CD4-positive, alpha-beta memory T cell (primary cell): ENCODE data around the gene SIK3. TPM values are rescaled to one million over a fixed set of nuclear protein-coding genes. Genes with fewer than 3 reads are reported as not detected.

ENCODE experiments used
- CTCF ChIA-PET: fragments of 350-600 bp; sonication (Branson Sonifier 250); formaldehyde crosslinking; loops from one replicate; lab custom pipeline; 2021; ENCODE audit warnings: inconsistent platforms; ENCODE audit not compliant: partially characterized antibody; lab: Charles Lee
- POLR2A ChIA-PET: fragments of 350-600 bp; sonication (Branson Sonifier 250); formaldehyde crosslinking; loops from one replicate; lab custom pipeline; 2021; ENCODE audit not compliant: partially characterized antibody; lab: Charles Lee
- DNase-seq, 5 donors: peaks; one replicate each; pipeline versions ENCODE4 v3.0.0 to v3.0.0-alpha.2; 2020 to 2022; ENCODE audit warnings: mixed read lengths in 1 of 5
- H3K27ac ChIP-seq: one replicate; pipeline ENCODE4 v1.7.0; 2013; ENCODE audit warnings: low read depth, low read length
- H3K27me3 ChIP-seq: 2 replicates; pipeline ENCODE4 v1.7.0; 2013; ENCODE audit warnings: mild to moderate bottlenecking, low read length, moderate library complexity; ENCODE audit not compliant: insufficient read depth
- H3K36me3 ChIP-seq: 2 replicates; pipeline ENCODE4 v1.7.0; 2013; ENCODE audit warnings: mild to moderate bottlenecking, low read length, moderate library complexity; ENCODE audit not compliant: insufficient read depth
- H3K4me1 ChIP-seq: 2 replicates; pipeline ENCODE4 v1.7.0; 2013; ENCODE audit warnings: mild to moderate bottlenecking, low read length, moderate library complexity; ENCODE audit not compliant: insufficient read depth
- H3K4me3 ChIP-seq, 2 donors: one replicate each; pipeline ENCODE4 v1.7.0; 2013; ENCODE audit warnings: low read length in 2 of 2, mild to moderate bottlenecking in 1 of 2
- H3K9me3 ChIP-seq, 2 donors: one replicate each; pipeline ENCODE4 v1.7.0; 2013; ENCODE audit warnings: low read length in 2 of 2, control low read depth in 1 of 2; ENCODE audit not compliant: control insufficient read depth in 1 of 2
- H3K27ac Mint-ChIP-seq, 7 donors: one replicate each; pipeline ENCODE4 v1.8.0; 2020 to 2021; ENCODE audit warnings: mixed read lengths in 7 of 7, mild to moderate bottlenecking in 6 of 7, inconsistent platforms in 3 of 7, moderate library complexity in 3 of 7
- H3K27me3 Mint-ChIP-seq, 2 donors: one replicate each; pipeline ENCODE4 v1.8.0; 2020 to 2021; ENCODE audit warnings: mixed read lengths in 2 of 2
- H3K36me3 Mint-ChIP-seq, 2 donors: one replicate each; pipeline ENCODE4 v1.8.0; 2020 to 2021; ENCODE audit warnings: mixed read lengths in 2 of 2, inconsistent platforms in 1 of 2, mild to moderate bottlenecking in 1 of 2
- H3K4me1 Mint-ChIP-seq, 4 donors: one replicate each; pipeline ENCODE4 v1.8.0; 2020 to 2021; ENCODE audit warnings: mixed read lengths in 4 of 4, mild to moderate bottlenecking in 1 of 4
- H3K4me3 Mint-ChIP-seq, 8 donors: one replicate each; pipeline ENCODE4 v1.8.0; 2020 to 2021; ENCODE audit warnings: mixed read lengths in 8 of 8, mild to moderate bottlenecking in 7 of 8, moderate library complexity in 6 of 8, inconsistent platforms in 3 of 8
- H3K9me3 Mint-ChIP-seq, 8 donors: one replicate each; pipeline ENCODE4 v1.8.0; 2020 to 2021; ENCODE audit warnings: mixed read lengths in 8 of 8, mild to moderate bottlenecking in 5 of 8, inconsistent platforms in 3 of 8, moderate library complexity in 1 of 8
- intact Hi-C: fragments of 100-400 bp; cut with micrococcal nuclease; formaldehyde crosslinking; loops from one replicate; pipeline ENCODE4 v1.15.1; 2023
- polyA plus RNA-seq, 2 donors: library from polyadenylated mRNA; unstranded; fragments of 300-500 nt; fragmentation: Illumina TruSeq; gene quantifications; one replicate each; pipeline ENCODE4 v1.2.3, GENCODE V29; 2021
- total RNA-seq, 2 experiments: library from RNA; stranded (reverse); gene quantifications; one replicate each; pipeline ENCODE4 v1.2.3, GENCODE V29; 2021

The SIK3 gene
- total and polyA plus RNA-seq, 4 experiments from 2014 or later = 9.7 to 97.5 (median 62.5) TPM

DNA sequence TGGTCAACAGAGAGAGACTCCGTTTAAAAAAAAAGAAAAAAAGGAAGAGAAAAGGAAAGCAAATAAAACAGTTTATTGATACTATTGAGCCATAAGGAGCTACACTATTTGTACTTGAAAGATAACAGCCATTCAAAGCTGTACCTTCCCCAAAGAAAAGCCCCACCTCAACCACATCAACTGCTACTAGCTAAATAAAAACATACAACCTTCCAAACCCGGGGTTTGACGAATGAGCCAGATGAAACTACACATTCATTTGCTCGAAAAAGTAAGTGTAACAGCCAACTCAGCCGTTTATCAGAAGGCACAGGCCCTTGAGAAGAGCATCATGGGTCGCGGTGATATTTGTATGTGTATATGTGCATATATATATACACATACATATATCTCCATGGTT is 78.4 kb downstream of the SIK3 start:
- H3K9me3 ChIP-seq = no peaks in the 10 kb centered on the region
- Mint-ChIP-seq H3K36me3 (peaks cover 0 to 4% of the 10 kb centered on the region in 2 donors), H3K4me1 (peaks cover 43 to 65% (median 54%) of the 10 kb centered on the region in 4 donors), H3K4me3 (peak overlapping the region in 6 of 8 donors; percentile 9 to 73 (median 30)), H3K9me3 (no peaks in the 10 kb centered on the region), H3K27ac (peak overlapping the region; percentile 29 to 89 (median 40)), H3K27me3 (no peaks in the 10 kb centered on the region)
- no peak overlapping the region for H3K4me3 ChIP-seq
- H3K27me3 ChIP-seq = no peaks in the 10 kb centered on the region
- no peak overlapping the region for H3K27ac ChIP-seq
- DNase-seq = peak in 1 of 5 donors; percentile 22
- H3K36me3 ChIP-seq = peaks cover 4% of the 10 kb centered on the region
- CTCF ChIA-PET = interaction anchor here (0.6 to 1.3 kb wide), 4 partner anchors 9 to 184 kb away, joined by 3 to 4 read pairs (median 3); no protein-coding TSS in a partner anchor
- peaks cover 62% of the 10 kb centered on the region for H3K4me1 ChIP-seq
- POLR2A ChIA-PET = interaction anchor here (1.8 kb wide), 1 partner anchor 89 kb away, joined by 4 read pairs; no protein-coding TSS in a partner anchor
- intact Hi-C loops = loop anchor here (5.0 kb wide), 1 partner anchor 93 kb away; no protein-coding TSS in a partner anchor

DNA sequence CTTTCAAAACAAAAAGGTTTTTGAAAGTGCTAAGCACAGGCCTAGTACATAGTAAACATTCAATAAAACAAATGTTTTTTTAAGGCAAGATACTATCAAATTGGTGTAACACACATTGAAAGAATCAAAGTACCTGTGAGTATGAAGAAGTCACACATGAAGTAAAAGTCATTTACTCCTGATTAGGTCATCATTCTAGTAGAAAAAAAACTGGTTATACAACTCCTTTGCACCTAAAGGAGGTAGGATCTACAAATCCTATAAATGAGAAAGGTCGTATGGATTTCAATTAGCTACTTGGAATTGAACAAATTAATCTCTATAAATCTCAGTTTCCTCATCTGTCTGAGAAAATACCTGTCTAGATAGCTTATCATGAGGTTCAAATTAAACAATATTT is 80.8 kb downstream of the SIK3 start:
- no peak for DNase-seq
- Histone ChIP-seq H3K9me3 (no peaks in the 10 kb centered on the region), H3K4me1 (peaks cover 41% of the 10 kb centered on the region), H3K36me3 (peaks cover 4% of the 10 kb centered on the region), H3K27me3 (no peaks in the 10 kb centered on the region), H3K4me3 (no peak overlapping the region), H3K27ac (no peak overlapping the region)
- Mint-ChIP-seq H3K4me3 (no peak overlapping the region), H3K4me1 (peaks cover 29 to 50% (median 38%) of the 10 kb centered on the region in 4 donors), H3K27ac (peak overlapping the region in 2 of 7 donors; percentile 57 to 61), H3K9me3 (no peaks in the 10 kb centered on the region), H3K36me3 (peaks cover 1 to 4% of the 10 kb centered on the region in 2 donors), H3K27me3 (no peaks in the 10 kb centered on the region)
- ChIA-PET POLR2A (interaction anchor here (2.3 kb wide), 1 partner anchor 9 kb away, joined by 6 read pairs; no protein-coding TSS in a partner anchor), CTCF (interaction anchor here (0.8 to 1.2 kb wide), 6 partner anchors 8 to 92 kb away, joined by 3 read pairs; no protein-coding TSS in a partner anchor)
- intact Hi-C loops = no loop called here

DNA sequence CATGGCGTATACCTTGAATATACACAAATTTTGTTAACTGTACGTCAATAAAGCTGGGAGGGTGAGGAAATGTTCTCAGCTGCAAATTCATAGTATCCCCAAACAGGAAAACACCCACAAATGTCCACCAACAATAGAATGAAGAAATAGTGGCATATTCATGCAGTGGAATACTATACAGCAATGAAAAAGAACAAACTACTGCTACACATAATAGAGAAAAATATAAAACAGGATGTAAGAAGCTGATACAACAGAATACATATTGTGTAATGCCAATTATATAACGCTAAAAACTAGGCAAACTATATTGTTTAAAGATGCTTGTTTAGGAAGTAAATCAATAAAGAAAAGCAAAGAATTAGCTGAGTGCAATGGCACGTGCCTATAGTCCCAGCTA is 81.5 kb downstream of the SIK3 start:
- Mint-ChIP-seq H3K4me3 (no peak overlapping the region), H3K4me1 (peaks cover 31 to 52% (median 40%) of the 10 kb centered on the region in 4 donors), H3K27me3 (no peaks in the 10 kb centered on the region), H3K9me3 (no peaks in the 10 kb centered on the region), H3K36me3 (peaks cover 3 to 4% of the 10 kb centered on the region in 2 donors), H3K27ac (no peak overlapping the region)
- DNase-seq = no peak
- no peak overlapping the region for H3K27ac ChIP-seq
- intact Hi-C loops = no loop called here
- peaks cover 35% of the 10 kb centered on the region for H3K4me1 ChIP-seq
- no peaks in the 10 kb centered on the region for H3K27me3 ChIP-seq
- no peaks in the 10 kb centered on the region for H3K9me3 ChIP-seq
- H3K4me3 ChIP-seq = no peak overlapping the region
- POLR2A ChIA-PET = interaction anchor here (0.9 to 2.3 kb wide), 2 partner anchors 10 to 78 kb away, joined by 3 to 6 read pairs; no protein-coding TSS in a partner anchor
- CTCF ChIA-PET = interaction anchor here (0.8 to 1.2 kb wide), 3 partner anchors 8 to 90 kb away, joined by 3 read pairs; no protein-coding TSS in a partner anchor
- H3K36me3 ChIP-seq = peaks cover 4% of the 10 kb centered on the region

DNA sequence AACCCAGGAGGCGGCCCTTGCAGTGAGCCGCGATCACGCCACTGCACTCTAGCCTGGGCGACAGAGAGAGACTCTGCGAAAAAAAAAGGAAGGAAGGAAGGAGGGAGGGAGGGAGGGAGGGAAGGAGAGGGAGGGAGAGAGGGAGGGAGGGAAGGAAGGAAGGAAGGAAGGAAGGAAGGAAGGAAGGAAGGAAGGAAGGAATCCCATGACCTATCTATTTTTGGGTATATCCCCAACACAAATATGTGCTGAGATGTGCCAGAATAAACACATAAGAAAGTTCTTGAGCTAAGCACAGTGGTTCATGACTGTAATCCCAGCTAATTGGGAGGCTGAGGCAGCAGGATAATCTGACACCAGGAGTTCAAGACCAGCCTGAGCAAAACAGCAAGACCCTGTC is 82.0 kb downstream of the SIK3 start:
- H3K36me3 ChIP-seq = peaks cover 4% of the 10 kb centered on the region
- ChIA-PET CTCF (interaction anchor here (0.9 to 1.2 kb wide), 2 partner anchors 9 to 57 kb away, joined by 3 read pairs; no protein-coding TSS in a partner anchor), POLR2A (interaction anchor here (0.9 to 2.3 kb wide), 2 partner anchors 10 to 78 kb away, joined by 3 to 6 read pairs; no protein-coding TSS in a partner anchor)
- Mint-ChIP-seq H3K27ac (peak overlapping the region in 1 of 7 donors; percentile 35), H3K36me3 (peaks cover 3 to 5% of the 10 kb centered on the region in 2 donors), H3K9me3 (no peaks in the 10 kb centered on the region), H3K4me3 (no peak overlapping the region), H3K27me3 (no peaks in the 10 kb centered on the region), H3K4me1 (peaks cover 29 to 53% (median 40%) of the 10 kb centered on the region in 4 donors)
- no peaks in the 10 kb centered on the region for H3K27me3 ChIP-seq
- no peaks in the 10 kb centered on the region for H3K9me3 ChIP-seq
- intact Hi-C loops = no loop called here
- no peak for DNase-seq
- H3K27ac ChIP-seq = no peak overlapping the region
- no peak overlapping the region for H3K4me3 ChIP-seq
- H3K4me1 ChIP-seq = peaks cover 36% of the 10 kb centered on the region

DNA sequence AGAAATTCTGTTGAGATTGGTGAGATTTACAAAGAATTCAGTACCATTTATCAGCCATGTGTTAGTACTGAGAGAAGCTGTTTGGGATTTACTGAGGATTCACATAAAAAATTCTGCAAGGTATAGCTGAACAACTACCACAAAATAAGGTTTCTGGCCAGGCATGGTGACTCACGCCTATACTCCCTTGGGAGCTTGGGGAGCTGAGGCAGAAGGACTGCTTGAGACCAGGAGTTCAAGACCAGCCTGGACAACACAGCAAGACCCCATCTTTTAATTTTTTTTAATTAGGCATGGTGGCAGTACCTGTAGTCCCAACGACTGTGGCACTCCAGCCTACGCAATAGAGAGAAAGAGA is 86.7 kb downstream of the SIK3 start:
- no peaks in the 10 kb centered on the region for H3K9me3 Mint-ChIP-seq
- no peak overlapping the region for H3K27ac ChIP-seq
- peaks cover 2 to 3% of the 10 kb centered on the region in 2 donors for H3K36me3 Mint-ChIP-seq
- no peaks in the 10 kb centered on the region for H3K9me3 ChIP-seq
- DNase-seq = no peak
- peak overlapping the region in 5 of 8 donors; percentile 5 to 57 (median 8) for H3K4me3 Mint-ChIP-seq
- H3K4me3 ChIP-seq = no peak overlapping the region
- peaks cover 32% of the 10 kb centered on the region for H3K4me1 ChIP-seq
- ChIA-PET POLR2A (interaction anchor here (1.0 to 1.8 kb wide), 3 partner anchors 18 to 112 kb away, joined by 3 to 4 read pairs (median 3); no protein-coding TSS in a partner anchor), CTCF (no interaction called here)
- H3K27ac Mint-ChIP-seq = peak overlapping the region in 5 of 7 donors; percentile 20 to 87 (median 57)
- no peaks in the 10 kb centered on the region for H3K36me3 ChIP-seq
- H3K27me3 ChIP-seq = no peaks in the 10 kb centered on the region
- H3K4me1 Mint-ChIP-seq = peaks cover 23 to 49% (median 36%) of the 10 kb centered on the region in 4 donors
- H3K27me3 Mint-ChIP-seq = no peaks in the 10 kb centered on the region
- intact Hi-C loops = no loop called here

DNA sequence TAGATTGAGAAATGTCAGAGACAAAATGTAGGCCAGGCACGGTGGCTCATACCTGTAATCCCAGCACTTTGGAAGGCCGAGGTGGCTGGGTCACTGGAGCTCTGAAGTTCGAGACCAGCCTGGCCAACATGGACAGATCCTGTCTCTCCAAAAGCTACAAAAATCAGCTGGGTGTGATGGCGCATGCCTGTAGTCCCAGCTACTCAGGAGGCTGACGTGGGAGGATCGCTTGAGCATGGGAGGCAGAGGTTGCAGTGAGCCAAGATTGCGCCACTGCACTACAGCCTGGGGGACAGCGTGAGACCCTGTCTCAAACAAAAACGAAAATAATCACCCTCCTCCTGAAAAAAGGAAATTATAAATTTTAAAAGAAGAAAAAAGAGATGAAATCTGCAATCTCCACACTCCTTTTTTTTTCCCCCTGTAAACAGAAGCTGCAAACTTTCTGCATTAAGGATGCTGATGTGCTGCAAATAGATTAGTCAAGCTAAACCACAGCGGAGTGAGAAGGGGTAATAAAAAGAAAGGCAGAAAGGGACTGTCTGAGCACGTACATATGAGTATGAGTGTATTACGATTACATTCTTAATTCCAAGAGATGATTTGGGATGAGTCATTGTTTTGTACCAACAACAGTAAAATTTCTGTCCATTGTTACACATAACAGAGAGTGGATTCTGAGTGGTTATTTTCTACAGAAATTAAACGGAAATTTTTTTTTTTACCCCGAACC is 87.3 kb downstream of the SIK3 start:
- Mint-ChIP-seq H3K4me3 (peak overlapping the region in 5 of 8 donors; percentile 5 to 57 (median 8)), H3K36me3 (peaks cover 2 to 3% of the 10 kb centered on the region in 2 donors), H3K27ac (peak overlapping the region in 5 of 7 donors; percentile 19 to 87 (median 32)), H3K9me3 (no peaks in the 10 kb centered on the region), H3K27me3 (no peaks in the 10 kb centered on the region), H3K4me1 (peaks cover 28 to 55% (median 41%) of the 10 kb centered on the region in 4 donors)
- Histone ChIP-seq H3K36me3 (no peaks in the 10 kb centered on the region), H3K9me3 (no peaks in the 10 kb centered on the region), H3K4me3 (no peak overlapping the region), H3K27ac (no peak overlapping the region), H3K27me3 (no peaks in the 10 kb centered on the region), H3K4me1 (peaks cover 37% of the 10 kb centered on the region)
- POLR2A ChIA-PET = interaction anchor here (1.0 to 1.8 kb wide), 3 partner anchors 18 to 111 kb away, joined by 3 to 4 read pairs (median 3); no protein-coding TSS in a partner anchor
- CTCF ChIA-PET = no interaction called here
- no peak for DNase-seq
- intact Hi-C loops = no loop called here
